ENCODE measurements around the gene CCNE1. TPM values are rescaled to one million over a fixed set of nuclear protein-coding genes. Genes with fewer than 3 reads are reported as not detected.
"Not testable (repeated sequence)": the region's sequence is repeated elsewhere in the genome, so short reads cannot be mapped to it uniquely, and the experiment has no call there.

The CCNE1 gene
- total RNA-seq, 1 donor from 2014 or later: 1.9 TPM

DNA sequence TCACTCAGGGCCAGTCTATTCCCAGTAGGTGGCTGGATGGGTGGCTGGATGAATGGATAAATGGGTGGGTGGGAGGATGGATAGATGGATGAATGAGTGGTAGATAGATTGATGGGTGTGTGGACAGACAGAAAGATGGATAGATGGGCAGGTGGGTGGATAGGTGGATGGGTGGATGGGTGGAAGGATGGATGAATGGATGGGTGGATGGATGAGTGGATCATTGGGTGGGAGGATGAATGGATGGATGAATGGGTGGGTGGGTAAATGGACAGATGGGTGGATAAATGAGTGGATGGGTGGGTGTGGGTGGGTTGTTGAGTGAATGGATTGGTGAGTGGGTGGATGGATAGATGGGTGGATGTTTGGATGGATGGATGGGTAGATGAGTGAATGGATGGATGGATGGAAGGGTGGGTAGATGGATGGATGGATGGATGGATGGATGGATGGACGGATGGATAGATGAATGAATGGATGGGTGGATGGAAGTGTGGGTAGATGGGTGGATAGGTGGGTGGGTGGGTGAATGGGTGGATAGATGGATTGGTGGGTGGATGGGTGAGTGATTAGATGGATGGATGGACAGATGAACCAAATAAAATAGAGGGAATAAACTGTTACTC lies 27.1 kb upstream of the CCNE1 start:
- intact Hi-C loops (cut with DNase I): no loop called here
- DNase-seq (ENCODE audit: low spot score): no peak

DNA sequence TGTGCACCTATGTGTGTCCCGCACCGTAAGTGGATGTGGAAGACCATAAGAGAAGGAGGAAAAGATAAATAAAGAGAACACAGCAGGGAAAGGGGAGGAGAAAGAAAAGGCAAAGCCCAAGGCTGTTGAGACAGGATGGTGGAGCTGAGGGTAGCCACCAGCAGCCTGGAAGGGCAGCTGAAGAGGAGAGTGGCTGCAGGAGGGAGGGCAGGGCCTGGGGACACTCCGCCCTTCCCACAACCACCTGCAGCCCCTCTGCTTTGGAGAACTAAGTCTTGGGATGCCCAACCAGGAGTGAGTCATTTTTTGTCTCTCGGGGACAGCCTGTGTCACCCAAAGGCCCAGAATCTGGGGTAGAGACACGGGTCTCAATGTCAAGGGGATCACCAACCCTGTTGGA lies 26.4 kb upstream of the CCNE1 start:
- DNase-seq (ENCODE audit: low spot score): no peak
- intact Hi-C loops (cut with DNase I): no loop called here

DNA sequence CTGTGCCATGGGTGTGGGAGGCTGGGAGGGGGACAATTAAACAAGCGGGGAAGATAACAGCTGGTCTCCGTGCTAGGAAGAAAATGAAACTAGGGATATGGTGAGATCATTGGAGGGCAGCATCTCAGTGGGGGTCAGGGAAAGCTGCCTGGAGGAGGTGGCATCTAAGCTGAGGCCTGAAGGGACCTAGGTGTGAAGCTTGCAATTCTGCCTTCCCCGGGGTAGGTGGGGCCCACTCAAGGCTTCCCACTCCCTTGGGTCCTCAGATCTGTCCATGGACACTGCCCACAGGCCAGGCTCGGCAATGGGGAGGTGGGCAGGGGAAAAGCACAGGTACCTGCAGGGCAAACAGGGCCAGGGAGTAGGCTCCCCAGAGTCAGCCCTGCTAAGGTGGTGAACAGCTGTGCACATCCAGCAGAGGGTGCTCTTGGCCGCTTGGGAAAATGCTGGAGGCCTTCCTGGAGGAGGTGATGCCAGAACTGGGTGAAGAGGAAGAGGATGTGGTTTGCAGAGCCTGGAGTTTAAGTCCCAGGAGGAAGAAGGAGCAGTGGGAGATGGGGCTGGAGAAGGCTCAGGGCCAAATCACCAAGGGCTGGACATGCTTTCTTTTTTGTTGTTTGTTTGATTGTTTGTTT lies 25.7 kb upstream of the CCNE1 start:
- intact Hi-C loops (cut with DNase I): no loop called here
- DNase-seq (ENCODE audit: low spot score): no peak

DNA sequence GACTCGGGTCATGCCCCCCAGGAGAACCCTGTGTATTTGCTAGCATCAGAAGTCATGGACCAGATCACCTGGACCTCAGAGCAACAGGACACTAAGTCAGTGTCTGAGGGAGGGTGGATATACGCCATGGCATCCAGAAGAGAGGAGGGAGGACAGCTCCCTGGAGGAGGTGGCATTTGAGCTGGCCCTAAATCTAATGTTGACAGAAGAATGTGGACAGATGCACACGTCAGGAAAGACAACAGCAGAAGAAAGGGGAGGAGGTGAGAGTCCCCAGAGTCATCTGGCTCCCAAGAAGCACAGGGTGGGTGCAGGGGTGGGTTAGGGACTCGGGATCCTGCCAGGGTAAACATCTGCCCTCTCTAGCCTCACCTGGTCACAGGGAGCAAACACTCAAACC lies 24.5 kb upstream of the CCNE1 start:
- DNase-seq (ENCODE audit: low spot score): no peak
- intact Hi-C loops (cut with DNase I): no loop called here

DNA sequence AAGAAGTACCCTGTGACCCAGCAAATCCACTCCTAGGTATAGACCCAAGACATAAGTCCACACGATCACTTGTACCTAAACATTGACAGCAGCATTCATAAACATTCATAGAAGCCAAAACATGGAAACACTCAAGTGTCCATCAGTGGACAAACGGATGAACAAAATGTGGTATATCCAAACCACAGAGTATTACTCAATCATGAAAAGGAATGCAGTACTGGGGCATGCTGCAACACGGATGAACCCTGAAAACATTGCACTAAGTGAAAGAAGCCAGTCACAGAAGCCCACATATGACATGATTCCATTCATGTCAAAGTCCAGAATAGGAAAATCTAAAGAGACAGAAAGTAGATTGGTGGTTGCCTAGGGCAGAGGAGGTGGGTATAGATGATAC lies 22.8 kb upstream of the CCNE1 start:
- intact Hi-C loops (cut with DNase I): no loop called here
- no peak for DNase-seq (ENCODE audit: low spot score)

DNA sequence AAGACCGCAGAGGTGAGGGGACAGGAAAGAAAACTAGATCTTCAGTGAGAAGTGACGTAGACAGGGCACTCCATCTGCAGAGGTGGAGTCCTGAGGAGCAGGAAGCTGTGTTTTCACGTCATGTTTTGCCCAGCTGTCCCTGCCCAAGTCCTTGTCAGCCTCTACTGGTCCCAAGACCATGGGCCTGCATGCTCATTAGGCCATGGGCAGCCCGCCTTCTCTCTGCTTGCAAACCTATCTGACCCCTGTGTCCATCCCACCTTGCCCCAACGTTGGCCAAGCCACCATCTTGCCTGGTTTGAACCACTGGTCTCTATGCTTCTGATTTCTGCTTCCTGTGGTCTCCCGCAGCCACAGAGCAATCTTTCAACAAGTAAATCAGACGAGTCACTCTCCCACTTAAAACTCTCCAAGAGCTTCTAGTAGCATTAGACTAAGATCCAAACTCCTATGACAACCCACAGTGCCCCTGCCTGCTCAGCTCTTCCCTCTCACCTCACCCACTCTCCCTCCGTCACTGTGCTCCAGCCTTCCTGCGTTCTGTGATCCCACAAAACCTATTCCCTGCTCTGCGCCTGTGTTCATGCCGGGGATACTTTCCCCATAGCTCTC lies 18.6 kb upstream of the CCNE1 start:
- intact Hi-C loops (cut with DNase I): no loop called here
- DNase-seq (ENCODE audit: low spot score): no peak

- DNase-seq (ENCODE audit: low spot score); intact Hi-C loops (cut with DNase I): not testable (repeated sequence)
Measured at GRCh38 chr19:29794490-29794889, 17.3 kb upstream of the CCNE1 start.

- DNase-seq (ENCODE audit: low spot score): no peak
- intact Hi-C loops (cut with DNase I): no loop called here
Measured at GRCh38 chr19:29795461-29796172, 16.2 kb upstream of the CCNE1 start.

- no peak for DNase-seq (ENCODE audit: low spot score)
- intact Hi-C loops (cut with DNase I): no loop called here
Measured at GRCh38 chr19:29796173-29796573, 15.6 kb upstream of the CCNE1 start.

- DNase-seq (ENCODE audit: low spot score): no peak
- intact Hi-C loops (cut with DNase I): no loop called here
Measured at GRCh38 chr19:29798774-29799497, 12.9 kb upstream of the CCNE1 start.

GRCh38 chr19:29800100-29800825 lies 11.5 kb upstream of the CCNE1 start:
- DNase-seq (ENCODE audit: low spot score): no peak
- intact Hi-C loops (cut with DNase I): no loop called here

DNA sequence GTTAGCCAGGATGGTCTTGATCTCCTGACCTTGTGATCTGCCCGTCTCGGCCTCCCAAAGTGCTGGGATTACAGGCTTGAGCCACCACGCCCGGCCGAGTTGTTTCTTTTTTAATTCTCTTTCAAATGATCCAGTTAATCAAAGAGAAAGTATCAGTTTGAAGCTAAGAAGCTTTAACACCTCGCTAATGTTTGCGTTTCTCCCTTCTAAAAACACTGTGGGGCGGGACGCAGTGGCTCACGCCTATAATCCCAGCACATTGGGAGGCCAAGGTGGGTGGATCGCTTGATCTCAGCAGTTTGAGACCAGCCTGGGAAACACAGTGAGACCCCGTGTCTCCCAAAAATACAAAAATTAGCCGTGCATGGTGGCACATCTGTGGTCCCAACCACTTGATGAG lies 7.8 kb upstream of the CCNE1 start:
- intact Hi-C loops (cut with DNase I); DNase-seq (ENCODE audit: low spot score): not testable (repeated sequence)

DNA sequence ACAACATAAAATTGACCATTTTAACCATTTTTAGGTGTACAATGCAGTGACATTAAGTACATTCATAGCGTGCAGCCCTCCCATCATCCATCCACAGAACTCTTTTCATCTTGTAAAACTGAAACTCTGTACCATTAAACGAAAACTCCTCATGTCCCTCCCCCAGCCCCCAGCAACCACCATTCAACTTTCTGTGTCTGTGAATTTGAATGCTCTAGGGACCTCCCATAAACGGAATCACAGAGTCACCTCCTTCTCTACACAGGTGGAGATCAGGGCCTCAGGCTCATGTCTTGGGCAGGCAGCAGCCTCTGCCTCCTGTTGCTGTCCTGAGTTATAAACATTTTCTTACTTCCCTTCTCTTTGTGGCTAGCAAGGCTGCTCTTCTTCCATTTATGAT lies 7.3 kb upstream of the CCNE1 start:
- intact Hi-C loops (cut with DNase I): no loop called here
- DNase-seq (ENCODE audit: low spot score): no peak

GRCh38 chr19:29805031-29805965 lies 6.5 kb upstream of the CCNE1 start:
- no peak for DNase-seq (ENCODE audit: low spot score)
- intact Hi-C loops (cut with DNase I): no loop called here

DNA sequence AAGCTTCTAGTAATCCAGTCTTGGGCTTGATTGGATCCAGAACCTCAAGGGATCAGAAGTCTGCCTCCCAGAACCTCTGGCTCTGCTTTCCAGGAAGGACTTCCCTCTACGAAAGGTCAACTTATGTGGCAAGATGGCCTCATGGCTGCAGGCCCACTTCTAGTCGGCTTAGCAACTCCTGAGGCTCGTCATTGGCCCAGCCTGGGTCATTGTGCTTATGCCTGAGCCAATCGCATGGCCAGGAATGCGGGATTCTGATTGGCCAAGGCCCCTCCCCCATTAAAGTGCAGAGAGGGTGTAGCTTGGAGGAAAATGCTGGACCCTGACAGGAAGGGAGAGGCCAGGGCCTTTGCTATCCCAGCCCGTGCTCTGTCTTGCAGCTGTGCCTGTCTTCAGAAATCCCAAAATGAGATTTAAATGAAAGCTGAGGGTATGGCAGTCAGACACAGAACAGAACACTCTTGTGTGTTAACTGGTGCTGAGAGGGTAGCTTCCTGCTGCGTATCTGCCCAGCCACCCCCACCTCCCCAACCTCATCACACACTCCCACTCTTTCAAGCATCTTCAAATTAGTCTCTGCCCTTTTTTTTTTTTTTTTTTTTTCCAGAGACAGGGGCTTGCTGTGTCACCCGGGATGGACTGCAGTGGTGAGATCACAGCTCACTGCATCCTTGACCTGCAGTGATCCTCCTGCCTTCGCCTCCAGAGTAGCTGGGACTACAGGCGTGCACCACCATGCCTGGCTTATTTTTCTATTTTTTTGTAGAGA lies 5.5 kb upstream of the CCNE1 start:
- intact Hi-C loops (cut with DNase I): no loop called here
- no peak for DNase-seq (ENCODE audit: low spot score)

DNA sequence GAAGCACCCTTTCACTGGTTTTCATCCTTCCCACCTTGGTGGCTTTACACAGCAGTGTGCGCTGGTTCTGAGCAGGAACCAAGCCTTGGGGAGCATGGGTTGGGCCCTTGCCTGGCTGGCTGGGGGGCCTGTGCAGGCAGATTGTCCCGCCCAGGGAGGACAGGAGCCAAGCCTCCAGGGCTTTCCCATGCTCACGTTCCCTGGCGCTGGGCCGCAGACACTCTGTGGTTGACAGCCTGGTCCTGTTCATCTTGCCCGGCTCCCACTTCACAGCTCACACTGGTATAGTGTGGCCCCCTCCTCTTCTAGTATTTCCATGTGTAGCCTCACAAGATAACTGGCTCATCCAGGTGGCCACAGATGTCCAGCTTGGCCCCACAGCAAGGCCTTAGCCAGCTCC lies 4.6 kb upstream of the CCNE1 start:
- DNase-seq (ENCODE audit: low spot score): no peak

GRCh38 chr19:29807870-29808405 lies 3.9 kb upstream of the CCNE1 start:
- DNase-seq (ENCODE audit: low spot score): no peak
- intact Hi-C loops (cut with DNase I): no loop called here

More for the DNA sequence above, 4.6 kb upstream of the CCNE1 start:
- intact Hi-C loops (cut with DNase I): no loop called here

Measured in cardiac septum (tissue), 1 donor.